HG02943 (cell line): ENCODE data around the gene HOXC13.

Source experiments
- ATAC-seq: cut with Tn5 transposase; IDR thresholded peaks from one replicate; pipeline ENCODE4 v1.9.1; 2021; ENCODE audit warnings: mild to moderate bottlenecking, low read depth, moderate library complexity; ENCODE audit not compliant: unreplicated experiment

The HOXC13 gene

DNA sequence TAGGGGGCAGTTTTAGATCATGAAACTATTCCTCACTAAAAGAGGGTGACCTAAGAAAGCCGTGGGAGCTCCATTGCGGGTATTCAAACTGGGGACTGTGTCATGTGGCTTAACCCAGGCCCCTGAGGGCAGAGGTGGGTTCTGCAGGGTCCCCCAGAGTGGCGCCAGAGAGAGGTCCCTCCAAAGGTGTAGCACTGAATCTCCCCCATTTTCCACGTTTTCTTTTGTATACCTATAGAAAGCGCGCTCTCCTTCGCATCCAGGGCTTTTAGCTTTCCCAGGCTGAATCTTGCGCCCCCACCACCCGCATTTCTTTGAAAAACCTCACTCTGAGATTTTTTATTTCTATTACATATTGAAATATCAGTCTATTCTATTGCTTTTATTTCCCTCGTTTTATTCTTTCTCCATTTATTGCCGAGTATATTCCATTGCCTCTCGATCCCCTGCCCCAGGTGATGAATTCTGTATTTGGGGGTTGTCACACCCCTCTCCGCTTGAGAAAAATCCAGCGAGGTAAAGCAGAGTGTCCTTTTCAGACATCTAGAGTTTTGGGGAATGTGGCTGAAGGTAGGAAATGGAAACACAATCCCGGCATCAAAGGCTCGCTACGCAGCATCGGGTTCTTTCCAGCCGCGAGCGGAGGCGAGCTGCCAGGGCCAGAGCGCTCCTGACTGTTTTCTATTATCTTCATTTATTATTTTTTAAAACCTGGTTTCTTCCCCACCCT is 870 bp upstream of the HOXC13 start:
- no peak for ATAC-seq

GRCh38 chr12:53939141-53940108 is 794 bp downstream of the HOXC13 start:
- ATAC-seq: no peak

- ATAC-seq: no peak
These were observed 1.9 kb downstream of the HOXC13 start for GRCh38 chr12:53940443-53941014.

- no peak for ATAC-seq
These were observed 2.6 kb downstream of the HOXC13 start for GRCh38 chr12:53941187-53941586.

DNA sequence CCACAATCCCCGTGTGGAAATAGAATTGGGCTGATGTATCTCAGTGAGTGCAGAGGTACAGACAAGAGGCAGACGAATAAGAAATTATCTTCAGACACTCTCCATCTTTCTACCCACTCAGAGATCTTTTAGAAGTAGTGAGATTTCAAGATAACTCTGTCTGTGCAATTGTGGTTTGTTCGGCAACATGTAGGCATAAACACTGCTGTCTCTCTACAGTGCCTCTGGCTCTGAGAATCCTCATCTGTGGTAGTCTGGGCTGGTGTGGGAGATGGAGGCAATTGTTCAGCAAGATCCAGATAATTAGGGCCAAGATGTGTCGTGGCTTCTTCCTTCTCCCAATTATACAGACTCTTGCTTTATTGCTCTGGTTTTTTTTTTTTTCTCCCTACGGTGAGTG is 3.1 kb downstream of the HOXC13 start:
- ATAC-seq: no peak

GRCh38 chr12:53942467-53942997 is 3.9 kb downstream of the HOXC13 start:
- ATAC-seq: no peak

DNA sequence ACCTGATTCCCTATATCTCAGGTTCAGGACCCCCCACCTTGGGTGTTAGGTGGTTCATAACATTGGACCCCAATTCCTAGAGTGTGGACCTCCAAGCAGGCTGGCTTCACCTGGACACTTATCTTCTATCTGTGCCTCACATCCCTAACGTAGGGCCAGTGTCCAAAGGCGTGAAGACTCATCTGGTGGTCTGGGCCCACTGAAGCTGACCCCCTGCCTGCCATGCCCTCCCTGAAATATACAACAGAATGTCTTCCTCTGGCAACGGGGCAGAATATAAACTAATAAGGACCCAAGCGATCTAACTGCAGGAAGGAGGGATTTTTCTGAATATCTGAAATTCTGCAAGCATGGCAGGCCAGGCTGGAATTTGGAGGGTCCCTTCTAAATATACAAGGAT is 5.6 kb downstream of the HOXC13 start:
- ATAC-seq: no peak

- no peak for ATAC-seq
These were observed 6.5 kb downstream of the HOXC13 start for GRCh38 chr12:53944907-53945847.

- ATAC-seq: no peak
These were observed 9.1 kb downstream of the HOXC13 start for GRCh38 chr12:53947743-53948142.

GRCh38 chr12:53948650-53949593 is 10.3 kb downstream of the HOXC13 start:
- ATAC-seq: no peak

- ATAC-seq: no peak
These were observed 11.2 kb downstream of the HOXC13 start for GRCh38 chr12:53949631-53950436.

DNA sequence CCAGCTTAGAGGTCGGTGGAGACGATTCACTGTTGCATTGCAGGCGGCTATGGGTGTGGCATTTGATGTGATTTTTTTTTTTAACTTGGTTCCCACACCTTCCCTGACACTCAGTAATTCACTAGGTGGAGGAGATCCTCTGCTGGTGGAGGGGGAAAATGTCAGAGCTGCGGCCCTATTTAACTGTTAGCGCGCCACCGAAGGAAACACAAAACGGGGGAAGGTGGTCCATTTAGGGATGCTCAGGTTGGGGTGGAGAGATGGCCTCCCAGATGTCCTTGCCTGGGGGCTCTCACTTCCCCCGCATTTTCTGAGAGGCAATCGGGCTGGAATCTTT is 11.8 kb downstream of the HOXC13 start:
- no peak for ATAC-seq

DNA sequence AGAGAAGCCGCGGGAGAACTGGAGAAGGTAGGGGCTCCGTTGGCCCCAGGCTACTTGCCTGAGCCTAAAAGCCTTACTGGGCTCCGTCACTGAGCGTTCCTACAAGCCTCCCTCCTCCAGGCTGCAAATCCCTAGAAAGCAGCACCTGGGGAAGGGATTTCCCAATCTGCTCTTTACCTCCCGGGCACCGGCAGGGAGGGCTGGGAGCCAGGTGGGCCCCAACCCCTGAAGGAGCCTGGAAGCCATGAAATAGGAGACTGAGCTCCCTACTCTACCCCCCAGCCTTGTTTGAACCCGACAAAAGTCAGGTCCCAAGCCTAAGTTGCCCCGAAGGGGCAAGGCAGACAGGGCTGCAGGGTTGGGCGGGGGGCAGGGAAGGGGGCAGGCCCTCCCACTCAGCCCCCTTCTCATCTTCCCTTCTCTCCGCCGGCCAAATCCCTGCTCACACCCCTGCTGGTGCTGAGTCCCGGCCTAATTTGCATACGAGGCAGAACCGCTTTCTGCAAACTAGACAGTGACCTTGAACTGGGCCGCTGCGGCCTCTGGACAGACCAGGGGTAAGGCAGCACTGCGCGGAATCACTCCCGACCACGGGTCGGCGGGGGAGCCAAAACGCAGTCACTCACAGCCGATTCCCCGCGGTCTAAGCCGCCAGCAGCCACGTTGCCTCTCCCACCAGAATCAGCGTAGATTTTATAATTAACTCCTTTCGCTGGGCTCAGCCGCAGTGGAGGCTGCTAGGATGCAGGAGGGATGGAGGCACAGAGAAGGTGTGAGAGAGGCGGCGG is 12.4 kb downstream of the HOXC13 start:
- ATAC-seq: no peak

- no peak for ATAC-seq
These were observed 13.1 kb downstream of the HOXC13 start for GRCh38 chr12:53951577-53952334.

DNA sequence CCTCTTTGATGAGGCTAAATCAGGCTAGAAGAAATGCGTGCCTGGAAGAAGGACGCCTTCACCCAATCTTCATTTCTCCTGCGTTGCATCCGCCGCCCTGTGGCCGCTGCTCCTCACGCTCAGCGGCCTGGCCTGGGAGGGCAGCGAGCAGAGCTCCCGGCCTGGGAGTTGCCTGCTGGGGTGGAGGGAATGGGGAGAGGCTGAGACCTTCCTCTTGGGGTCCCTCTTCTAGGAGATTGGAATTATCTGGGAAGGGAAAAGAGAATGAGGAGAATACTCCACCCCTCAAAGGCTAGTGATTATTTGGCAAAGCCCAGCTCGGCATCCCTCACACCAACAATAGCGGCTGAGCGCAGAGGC is 13.7 kb downstream of the HOXC13 start:
- no peak for ATAC-seq

GRCh38 chr12:53952871-53953734 is 14.5 kb downstream of the HOXC13 start:
- ATAC-seq: no peak
